GM21619 (cell line): ENCODE data around the gene SENP3.
"Not testable (repeated sequence)": the region's sequence is repeated elsewhere in the genome, so short reads cannot be mapped to it uniquely, and the experiment has no call there.

Source experiments
- ATAC-seq: cut with Tn5 transposase; IDR thresholded peaks from one replicate; pipeline ENCODE4 v1.9.1; 2021; ENCODE audit not compliant: unreplicated experiment

The SENP3 gene

GRCh38 chr17:7591596-7591995, 29.9 kb downstream of the SENP3 start:
- ATAC-seq, result no peak

GRCh38 chr17:7592422-7593021, 30.8 kb downstream of the SENP3 start:
- no peak for ATAC-seq

- ATAC-seq, result no peak
Observed at GRCh38 chr17:7593296-7593695, 31.6 kb downstream of the SENP3 start.

GRCh38 chr17:7597561-7597960, 35.8 kb downstream of the SENP3 start:
- ATAC-seq, result not testable (repeated sequence)

- ATAC-seq, result no peak
Observed at GRCh38 chr17:7606280-7606679, 44.6 kb downstream of the SENP3 start.

GRCh38 chr17:7610641-7611040, 48.9 kb downstream of the SENP3 start:
- no peak for ATAC-seq

GRCh38 chr17:7611635-7612293, 50.0 kb downstream of the SENP3 start:
- no peak for ATAC-seq

- ATAC-seq, result no peak
Observed at GRCh38 chr17:7612294-7612640, 50.5 kb downstream of the SENP3 start.

- ATAC-seq, result no peak
Observed at GRCh38 chr17:7613769-7614424, 52.2 kb downstream of the SENP3 start.

GRCh38 chr17:7614425-7615264, 52.9 kb downstream of the SENP3 start, which contains the start of gene FXR2:
TSS of gene FXR2 (minus strand) at chr17:7614897. CDS start at chr17:7614532, 365 bp downstream.
- peak; percentile 85 for ATAC-seq

GRCh38 chr17:7615265-7615747, 53.6 kb downstream of the SENP3 start:
- ATAC-seq, result no peak

- ATAC-seq, result no peak
Observed at GRCh38 chr17:7618608-7619007, 56.9 kb downstream of the SENP3 start.

GRCh38 chr17:7620835-7621234, 59.1 kb downstream of the SENP3 start:
- ATAC-seq, result no peak
